GM12864 (cell line): ENCODE measurements around the gene FGF1.

Source experiments
- DNase-seq: peaks from one replicate; pipeline ENCODE4 v3.0.0-alpha.2; 2011; ENCODE audit warnings: low read depth
- H3K4me3 ChIP-seq: 2 replicates; pipeline ENCODE4 v1.5.1; 2011; ENCODE audit warnings: mild to moderate bottlenecking, low read depth, low read length, control low read depth
- CTCF ChIP-seq: IDR thresholded peaks from 2 replicates; pipeline ENCODE4 v1.5.1; 2011; ENCODE audit warnings: low read depth, mild to moderate bottlenecking, moderate library complexity, low read length, control low read depth, inconsistent platforms; ENCODE audit errors: missing control alignments

Gene FGF1

GRCh38 chr5:142670804-142671203, 15.1 kb downstream of the FGF1 start:
- TF ChIP-seq CTCF = no peak
- DNase-seq = no peak
- H3K4me3 ChIP-seq = no peak overlapping the region

- no peak overlapping the region for H3K4me3 ChIP-seq
- DNase-seq = no peak
- no peak for TF ChIP-seq CTCF
These were observed 16.4 kb downstream of the FGF1 start for GRCh38 chr5:142669477-142669876.

GRCh38 chr5:142668336-142668735, 17.6 kb downstream of the FGF1 start:
- no peak for TF ChIP-seq CTCF
- no peak for DNase-seq
- no peak overlapping the region for H3K4me3 ChIP-seq

- no peak for DNase-seq
- TF ChIP-seq CTCF = no peak
- H3K4me3 ChIP-seq = no peak overlapping the region
These were observed 18.1 kb downstream of the FGF1 start for GRCh38 chr5:142667831-142668230.

- H3K4me3 ChIP-seq = no peak overlapping the region
- no peak for DNase-seq
- TF ChIP-seq CTCF = no peak
These were observed 21.3 kb downstream of the FGF1 start for GRCh38 chr5:142664636-142665035.

- no peak overlapping the region for H3K4me3 ChIP-seq
- DNase-seq = no peak
- no peak for TF ChIP-seq CTCF
These were observed 21.8 kb downstream of the FGF1 start for GRCh38 chr5:142664067-142664466.

GRCh38 chr5:142663246-142663645, 22.6 kb downstream of the FGF1 start:
- no peak overlapping the region for H3K4me3 ChIP-seq
- no peak for DNase-seq
- no peak for TF ChIP-seq CTCF
